GM19455 (cell line): Measurements from ENCODE around the gene POMGNT2.

Experiments used
- ATAC-seq: cut with Tn5 transposase; IDR thresholded peaks from one replicate; pipeline ENCODE4 v1.9.1; 2021; ENCODE audit not compliant: unreplicated experiment

The POMGNT2 gene

GRCh38 chr3:43104039-43104438 is 1.8 kb downstream of the POMGNT2 start:
- no peak for ATAC-seq

GRCh38 chr3:43102773-43103480 is 3.0 kb downstream of the POMGNT2 start:
- no peak for ATAC-seq

GRCh38 chr3:43098761-43099160 is 7.1 kb downstream of the POMGNT2 start:
- ATAC-seq = no peak

GRCh38 chr3:43097400-43098080 is 8.3 kb downstream of the POMGNT2 start:
- no peak for ATAC-seq

GRCh38 chr3:43096761-43097160 is 9.1 kb downstream of the POMGNT2 start:
- no peak for ATAC-seq

- no peak for ATAC-seq
Measured at GRCh38 chr3:43095370-43095769, 10.5 kb downstream of the POMGNT2 start.

- no peak for ATAC-seq
Measured at GRCh38 chr3:43094851-43095250, 11.0 kb downstream of the POMGNT2 start.

GRCh38 chr3:43094381-43094780 is 11.5 kb downstream of the POMGNT2 start:
- no peak for ATAC-seq

GRCh38 chr3:43093974-43094373 is 11.9 kb downstream of the POMGNT2 start:
- no peak for ATAC-seq

GRCh38 chr3:43093006-43093405 is 12.9 kb downstream of the POMGNT2 start:
- ATAC-seq = no peak

GRCh38 chr3:43091481-43091880 is 14.4 kb downstream of the POMGNT2 start:
- ATAC-seq = no peak

- ATAC-seq = no peak
Measured at GRCh38 chr3:43090238-43090637, 15.6 kb downstream of the POMGNT2 start.

GRCh38 chr3:43089081-43089480 is 16.8 kb downstream of the POMGNT2 start:
- no peak for ATAC-seq

GRCh38 chr3:43087249-43087776 is 18.6 kb downstream of the POMGNT2 start:
- ATAC-seq = no peak

- no peak for ATAC-seq
Measured at GRCh38 chr3:43086460-43087165, 19.3 kb downstream of the POMGNT2 start.

- ATAC-seq = no peak
Measured at GRCh38 chr3:43082457-43082856, 23.4 kb downstream of the POMGNT2 start.

GRCh38 chr3:43081796-43082195 is 24.1 kb downstream of the POMGNT2 start:
- no peak for ATAC-seq

- ATAC-seq = no peak
Measured at GRCh38 chr3:43080726-43081568, 24.9 kb downstream of the POMGNT2 start.

GRCh38 chr3:43079536-43080332 is 26.1 kb downstream of the POMGNT2 start:
- ATAC-seq = no peak

GRCh38 chr3:43077707-43078106 is 28.2 kb downstream of the POMGNT2 start:
- no peak for ATAC-seq
